ENCODE measurements around the gene RFC1. TPM values are rescaled to one million over a fixed set of nuclear protein-coding genes. Genes with fewer than 3 reads are reported as not detected.
"Not testable (repeated sequence)": the region's sequence is repeated elsewhere in the genome, so short reads cannot be mapped to it uniquely, and the experiment has no call there.

The RFC1 gene
- total RNA-seq, 1 donor from 2014 or later, result 50.2 TPM

- intact Hi-C loops (cut with DNase I), result no loop called here
- ATAC-seq (no peak), DNase-seq (no peak)
- Histone ChIP-seq H3K4me1 (no peaks in the 10 kb centered on the region), H3K9me3 (no peaks in the 10 kb centered on the region), H3K36me3 (peaks cover 96% of the 10 kb centered on the region), H3K4me3 (no peak overlapping the region), H3K27ac (no peak overlapping the region), H3K27me3 (ENCODE audit: low read depth) (no peaks in the 10 kb centered on the region)
- no peak for TF ChIP-seq CTCF (IDR thresholded peaks at IDR 0.05)
These were observed 62.3 kb downstream of the RFC1 start for GRCh38 chr4:39303871-39304270.

GRCh38 chr4:39302901-39303300 lies 63.3 kb downstream of the RFC1 start:
- ATAC-seq, result no peak
- H3K4me3 ChIP-seq, result no peak overlapping the region
- H3K9me3 ChIP-seq, result no peaks in the 10 kb centered on the region
- no peaks in the 10 kb centered on the region for H3K27me3 ChIP-seq (ENCODE audit: low read depth)
- no peak overlapping the region for H3K27ac ChIP-seq
- no peak for TF ChIP-seq CTCF (IDR thresholded peaks at IDR 0.05)
- peaks cover 94% of the 10 kb centered on the region for H3K36me3 ChIP-seq
- no peak for DNase-seq
- intact Hi-C loops (cut with DNase I), result no loop called here
- no peaks in the 10 kb centered on the region for H3K4me1 ChIP-seq

- no peak for TF ChIP-seq CTCF (IDR thresholded peaks at IDR 0.05)
- peaks cover 82% of the 10 kb centered on the region for H3K36me3 ChIP-seq
- no peak for DNase-seq
These were observed 70.4 kb downstream of the RFC1 start for GRCh38 chr4:39295784-39296183.

GRCh38 chr4:39292433-39292832 lies 73.7 kb downstream of the RFC1 start:
- DNase-seq; H3K4me1 ChIP-seq; H3K4me3 ChIP-seq; intact Hi-C loops (cut with DNase I); H3K27ac ChIP-seq; H3K9me3 ChIP-seq; ATAC-seq; H3K27me3 ChIP-seq (ENCODE audit: low read depth): not testable (repeated sequence)
- H3K36me3 ChIP-seq, result peaks cover 84% of the 10 kb centered on the region

More at GRCh38 chr4:39295784-39296183, 70.4 kb downstream of the RFC1 start:
- Histone ChIP-seq H3K4me3 (no peak overlapping the region), H3K27ac (no peak overlapping the region), H3K9me3 (no peaks in the 10 kb centered on the region), H3K4me1 (no peaks in the 10 kb centered on the region), H3K27me3 (ENCODE audit: low read depth) (no peaks in the 10 kb centered on the region)
- intact Hi-C loops (cut with DNase I), result no loop called here
- ATAC-seq, result no peak

GRCh38 chr4:39291686-39292085 lies 74.5 kb downstream of the RFC1 start:
- no peak for DNase-seq
- no peak for ATAC-seq
- intact Hi-C loops (cut with DNase I), result no loop called here
- Histone ChIP-seq H3K36me3 (peaks cover 92% of the 10 kb centered on the region), H3K27me3 (ENCODE audit: low read depth) (no peaks in the 10 kb centered on the region), H3K4me3 (no peak overlapping the region), H3K9me3 (no peaks in the 10 kb centered on the region), H3K27ac (no peak overlapping the region), H3K4me1 (no peaks in the 10 kb centered on the region)
- no peak for TF ChIP-seq CTCF (IDR thresholded peaks at IDR 0.05)

GRCh38 chr4:39287223-39287622 lies 78.9 kb downstream of the RFC1 start:
- ATAC-seq, result no peak
- no peak overlapping the region for H3K4me3 ChIP-seq

More at GRCh38 chr4:39287223-39287622, 78.9 kb downstream of the RFC1 start:
- Histone ChIP-seq H3K36me3 (peaks cover 71% of the 10 kb centered on the region), H3K27me3 (ENCODE audit: low read depth) (no peaks in the 10 kb centered on the region), H3K4me1 (no peaks in the 10 kb centered on the region), H3K27ac (no peak overlapping the region), H3K9me3 (no peaks in the 10 kb centered on the region)
- TF ChIP-seq CTCF (IDR thresholded peaks at IDR 0.05), result no peak
- DNase-seq, result no peak
- intact Hi-C loops (cut with DNase I), result no loop called here

All from lower lobe of right lung (tissue), 2 donors.